Panc1 (cell line): Measurements from ENCODE around the gene TMEM127. TPM values are rescaled to one million over a fixed set of nuclear protein-coding genes. Genes with fewer than 3 reads are reported as not detected.
"Not testable (repeated sequence)": the region's sequence is repeated elsewhere in the genome, so short reads cannot be mapped to it uniquely, and the experiment has no call there.

Source experiments
- ATAC-seq: fragments of 200-7000 bp; cut with Tn5 transposase; 2 replicates; pipeline ENCODE4 v1.9.1; 2020; ENCODE audit warnings: mild to moderate bottlenecking, moderate library complexity
- BruUV-seq: library from RNA; stranded (reverse); fragments of 400-500 nt; replicated peaks from 2 replicates; lab custom pipeline; 2021; lab: Mats Ljungman, UMichigan
- CTCF ChIA-PET: fragments of 300-600 bp; sonication (Branson Sonifier 250); formaldehyde crosslinking; loops from one replicate; lab custom pipeline; 2022; ENCODE audit warnings: antibody characterized with exemption; lab: Charles Lee
- POLR2A ChIA-PET: fragments of 300-600 bp; sonication (Branson Sonifier 250); formaldehyde crosslinking; loops from one replicate; lab custom pipeline; 2022; ENCODE audit warnings: antibody characterized with exemption; lab: Charles Lee
- DNase-seq: peaks from one replicate; pipeline ENCODE4 v3.0.0-alpha.2; 2010; ENCODE audit warnings: low read depth, low spot score
- H3K27ac ChIP-seq: 2 replicates; pipeline ENCODE4 v1.5.1; 2011; ENCODE audit warnings: mild to moderate bottlenecking, low read length, inconsistent platforms
- H3K27me3 ChIP-seq: fragments of 200-500 bp; sonication (Bioruptor generic); 2 replicates; pipeline ENCODE4 v1.6.0; 2014; ENCODE audit warnings: low read length, inconsistent platforms; ENCODE audit not compliant: control insufficient read depth, insufficient read depth
- H3K36me3 ChIP-seq: fragments of 200-500 bp; sonication (Bioruptor generic); 2 replicates; pipeline ENCODE4 v1.5.1; 2014; ENCODE audit warnings: inconsistent platforms, mild to moderate bottlenecking, low read length, moderate library complexity; ENCODE audit not compliant: control insufficient read depth, insufficient read depth
- H3K4me1 ChIP-seq: 2 replicates; pipeline ENCODE4 v1.5.1; 2011; ENCODE audit warnings: inconsistent platforms, mild to moderate bottlenecking, low read length, moderate library complexity; ENCODE audit not compliant: control insufficient read depth, insufficient read depth
- H3K4me3 ChIP-seq, 2 experiments: 2 replicates each; pipeline ENCODE4 v1.5.1; 2011 to 2012; ENCODE audit warnings: low read depth in 2 of 2, low read length in 2 of 2, mild to moderate bottlenecking in 2 of 2, inconsistent platforms in 1 of 2, moderate library complexity in 1 of 2
- H3K9me3 ChIP-seq: fragments of 200-500 bp; sonication (Bioruptor generic); 2 replicates; pipeline ENCODE4 v1.5.1; 2014; ENCODE audit warnings: low read depth, mild to moderate bottlenecking, inconsistent platforms, low read length, moderate library complexity; ENCODE audit not compliant: control insufficient read depth, insufficient read depth
- POLR2AphosphoS5 ChIP-seq: IDR thresholded peaks from 2 replicates; pipeline ENCODE4 v1.6.1; 2012; ENCODE audit warnings: mild to moderate bottlenecking, low read depth, low read length, moderate library complexity
- SIN3A ChIP-seq: IDR thresholded peaks from 2 replicates; pipeline ENCODE4 v1.6.1; 2012; ENCODE audit warnings: low read depth, mild to moderate bottlenecking, low read length, moderate library complexity, borderline replicate concordance; ENCODE audit not compliant: insufficient read depth
- TCF7L2 ChIP-seq: IDR thresholded peaks from 2 replicates; pipeline ENCODE4 v1.6.1; 2011; ENCODE audit warnings: mild to moderate bottlenecking, low read depth, low read length, inconsistent platforms
- in situ Hi-C: cut with HindIII; loops from 2 replicates; pipeline ENCODE4 v1.10.0; 2016; ENCODE audit warnings: low sequenced_read_pairs, low pct_unique_long_range_greater_than_20kb
- intact Hi-C: fragments of 100-400 bp; cut with micrococcal nuclease; formaldehyde crosslinking; loops from one replicate; pipeline ENCODE4 v1.10.0; 2022; ENCODE audit not compliant: unreplicated experiment
- total RNA-seq: library from RNA; stranded (reverse); gene quantifications from one replicate; pipeline ENCODE4 v1.2.1, GENCODE V29; 2021; ENCODE audit not compliant: unreplicated experiment
- TF ChIP-seq, protein P1 (sequence below), 2 experiments: IDR thresholded peaks; 2 replicates each; pipeline ENCODE4 v1.6.1; 2011 to 2012; ENCODE audit warnings: low read depth in 2 of 2, control low read depth in 1 of 2, low read length in 1 of 2, mild to moderate bottlenecking in 1 of 2, moderate library complexity in 1 of 2; ENCODE audit not compliant: insufficient read depth in 1 of 2
- TF ChIP-seq, protein P2 (sequence below): fragments of 450-650 bp; IDR thresholded peaks from 2 replicates; pipeline ENCODE4 v1.5.1; 2017; ENCODE audit warnings: mild to moderate bottlenecking

TMEM127 gene
- total RNA-seq, 1 experiment from 2014 or later, result 63.1 TPM

DNA sequence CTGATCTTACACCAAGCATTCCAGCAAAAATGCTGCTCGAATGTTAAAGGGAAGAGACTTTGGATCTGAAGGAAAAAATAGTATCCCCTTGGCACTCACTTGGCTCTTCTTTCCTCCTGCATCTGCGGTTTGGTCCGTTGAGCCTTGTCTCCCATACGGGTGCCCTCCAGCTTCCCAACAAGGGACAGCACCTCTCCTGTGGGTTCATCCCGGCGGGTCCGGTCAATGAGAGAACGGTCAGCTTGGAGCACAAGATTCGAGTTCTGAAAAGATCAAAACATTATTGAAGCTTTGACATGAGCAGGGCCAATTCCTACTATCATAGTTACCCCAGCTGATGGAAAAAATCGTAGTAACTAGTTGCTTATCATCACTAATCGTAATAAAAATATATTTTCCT, 38.8 kb upstream of the TMEM127 start:
- POLR2A ChIA-PET, result no interaction called here
- TF ChIP-seq, protein P1, sequence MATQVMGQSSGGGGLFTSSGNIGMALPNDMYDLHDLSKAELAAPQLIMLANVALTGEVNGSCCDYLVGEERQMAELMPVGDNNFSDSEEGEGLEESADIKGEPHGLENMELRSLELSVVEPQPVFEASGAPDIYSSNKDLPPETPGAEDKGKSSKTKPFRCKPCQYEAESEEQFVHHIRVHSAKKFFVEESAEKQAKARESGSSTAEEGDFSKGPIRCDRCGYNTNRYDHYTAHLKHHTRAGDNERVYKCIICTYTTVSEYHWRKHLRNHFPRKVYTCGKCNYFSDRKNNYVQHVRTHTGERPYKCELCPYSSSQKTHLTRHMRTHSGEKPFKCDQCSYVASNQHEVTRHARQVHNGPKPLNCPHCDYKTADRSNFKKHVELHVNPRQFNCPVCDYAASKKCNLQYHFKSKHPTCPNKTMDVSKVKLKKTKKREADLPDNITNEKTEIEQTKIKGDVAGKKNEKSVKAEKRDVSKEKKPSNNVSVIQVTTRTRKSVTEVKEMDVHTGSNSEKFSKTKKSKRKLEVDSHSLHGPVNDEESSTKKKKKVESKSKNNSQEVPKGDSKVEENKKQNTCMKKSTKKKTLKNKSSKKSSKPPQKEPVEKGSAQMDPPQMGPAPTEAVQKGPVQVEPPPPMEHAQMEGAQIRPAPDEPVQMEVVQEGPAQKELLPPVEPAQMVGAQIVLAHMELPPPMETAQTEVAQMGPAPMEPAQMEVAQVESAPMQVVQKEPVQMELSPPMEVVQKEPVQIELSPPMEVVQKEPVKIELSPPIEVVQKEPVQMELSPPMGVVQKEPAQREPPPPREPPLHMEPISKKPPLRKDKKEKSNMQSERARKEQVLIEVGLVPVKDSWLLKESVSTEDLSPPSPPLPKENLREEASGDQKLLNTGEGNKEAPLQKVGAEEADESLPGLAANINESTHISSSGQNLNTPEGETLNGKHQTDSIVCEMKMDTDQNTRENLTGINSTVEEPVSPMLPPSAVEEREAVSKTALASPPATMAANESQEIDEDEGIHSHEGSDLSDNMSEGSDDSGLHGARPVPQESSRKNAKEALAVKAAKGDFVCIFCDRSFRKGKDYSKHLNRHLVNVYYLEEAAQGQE (IDR thresholded peaks at IDR 0.05; ENCODE audit: insufficient read depth in 1 of 2, low read depth in 2 of 2, low read length in 1 of 2), result no peak
- TF ChIP-seq TCF7L2, result 0 out of 2 replicates have a peak, but pooled peaks have one; percentile 1
- in situ Hi-C loops, result no loop called here
- intact Hi-C loops, result no loop called here
- DNase-seq, result no peak
- CTCF ChIA-PET, result no interaction called here
- ATAC-seq, result no peak
- H3K9me3 ChIP-seq, result no peaks in the 10 kb centered on the region
- H3K4me3 ChIP-seq, result peak overlapping the region; percentile 94 to 99
- peaks cover 49% of the 10 kb centered on the region for H3K36me3 ChIP-seq
- no TSS peak for BruUV-seq
- H3K4me1 ChIP-seq, result peaks cover 21% of the 10 kb centered on the region
- no peaks in the 10 kb centered on the region for H3K27me3 ChIP-seq
- H3K27ac ChIP-seq, result peak overlapping the region; percentile 98

DNA sequence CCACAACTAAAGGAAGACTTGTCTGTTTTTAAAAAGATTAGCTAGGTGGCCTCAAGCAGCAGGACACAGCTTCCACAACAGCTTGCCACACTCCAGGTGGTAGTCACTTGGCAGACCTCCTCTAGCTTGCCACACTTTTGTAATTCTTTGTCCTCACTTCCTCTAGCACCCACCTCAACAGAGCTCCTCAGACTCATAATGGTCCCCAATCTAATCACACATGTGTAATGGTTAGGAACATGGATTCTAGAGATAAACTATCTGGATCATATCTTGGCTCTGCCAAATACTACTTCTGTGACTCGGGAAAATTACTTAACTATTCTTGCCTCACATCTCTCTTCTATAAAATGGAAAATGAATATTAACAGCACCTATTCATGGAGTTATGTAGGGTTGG, 36.1 kb upstream of the TMEM127 start:
- Histone ChIP-seq H3K4me3 (no peak overlapping the region), H3K27me3 (no peaks in the 10 kb centered on the region), H3K9me3 (no peaks in the 10 kb centered on the region), H3K4me1 (peaks cover 21% of the 10 kb centered on the region), H3K36me3 (peaks cover 72% of the 10 kb centered on the region), H3K27ac (no peak overlapping the region)
- intact Hi-C loops, result no loop called here
- TF ChIP-seq, protein P2, sequence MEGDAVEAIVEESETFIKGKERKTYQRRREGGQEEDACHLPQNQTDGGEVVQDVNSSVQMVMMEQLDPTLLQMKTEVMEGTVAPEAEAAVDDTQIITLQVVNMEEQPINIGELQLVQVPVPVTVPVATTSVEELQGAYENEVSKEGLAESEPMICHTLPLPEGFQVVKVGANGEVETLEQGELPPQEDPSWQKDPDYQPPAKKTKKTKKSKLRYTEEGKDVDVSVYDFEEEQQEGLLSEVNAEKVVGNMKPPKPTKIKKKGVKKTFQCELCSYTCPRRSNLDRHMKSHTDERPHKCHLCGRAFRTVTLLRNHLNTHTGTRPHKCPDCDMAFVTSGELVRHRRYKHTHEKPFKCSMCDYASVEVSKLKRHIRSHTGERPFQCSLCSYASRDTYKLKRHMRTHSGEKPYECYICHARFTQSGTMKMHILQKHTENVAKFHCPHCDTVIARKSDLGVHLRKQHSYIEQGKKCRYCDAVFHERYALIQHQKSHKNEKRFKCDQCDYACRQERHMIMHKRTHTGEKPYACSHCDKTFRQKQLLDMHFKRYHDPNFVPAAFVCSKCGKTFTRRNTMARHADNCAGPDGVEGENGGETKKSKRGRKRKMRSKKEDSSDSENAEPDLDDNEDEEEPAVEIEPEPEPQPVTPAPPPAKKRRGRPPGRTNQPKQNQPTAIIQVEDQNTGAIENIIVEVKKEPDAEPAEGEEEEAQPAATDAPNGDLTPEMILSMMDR, result no peak
- DNase-seq (no peak), ATAC-seq (no peak)
- BruUV-seq, result no TSS peak
- ChIA-PET CTCF (no interaction called here), POLR2A (interaction anchor here (0.5 kb wide), 2 partner anchors 14 to 18 kb away, joined by 3 read pairs; no protein-coding TSS in a partner anchor)
- in situ Hi-C loops, result no loop called here

DNA sequence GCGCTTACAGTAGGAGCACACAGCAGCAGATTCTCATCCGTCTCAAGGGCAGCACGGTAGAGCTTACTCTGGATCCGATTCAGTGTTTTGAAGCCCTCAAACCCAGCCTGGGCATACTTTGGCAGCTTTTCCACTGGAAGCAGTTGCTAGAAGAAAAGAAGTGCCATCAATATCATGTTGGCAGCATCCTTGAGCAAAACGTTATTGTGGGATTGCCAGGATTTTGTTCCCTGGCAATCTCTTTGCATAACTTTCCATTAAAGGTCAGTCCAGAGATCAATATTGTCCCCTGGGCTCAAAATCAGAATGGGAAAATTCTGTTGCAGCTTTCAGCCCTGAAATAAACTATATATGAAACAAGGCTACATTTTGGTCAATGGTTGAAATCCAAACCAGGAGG, 31.1 kb upstream of the TMEM127 start:
- H3K36me3 ChIP-seq, result peaks cover 74% of the 10 kb centered on the region
- BruUV-seq, result no TSS peak
- no peak overlapping the region for H3K4me3 ChIP-seq
- ATAC-seq (no peak), DNase-seq (no peak)
- intact Hi-C loops (no loop called here), in situ Hi-C loops (no loop called here)
- H3K27me3 ChIP-seq, result no peaks in the 10 kb centered on the region
- ChIA-PET POLR2A (no interaction called here), CTCF (no interaction called here)
- H3K27ac ChIP-seq, result no peak overlapping the region
- TF ChIP-seq POLR2AphosphoS5, result no peak
- TF ChIP-seq, protein P1 (IDR thresholded peaks at IDR 0.05; ENCODE audit: insufficient read depth in 1 of 2, low read depth in 2 of 2, low read length in 1 of 2), result no peak
- no peak for TF ChIP-seq SIN3A
- no peak for TF ChIP-seq TCF7L2
- TF ChIP-seq, protein P2, result no peak
- H3K9me3 ChIP-seq, result no peaks in the 10 kb centered on the region
- peaks cover 1% of the 10 kb centered on the region; the same call in 1 of the 2 replicates for H3K4me1 ChIP-seq

DNA sequence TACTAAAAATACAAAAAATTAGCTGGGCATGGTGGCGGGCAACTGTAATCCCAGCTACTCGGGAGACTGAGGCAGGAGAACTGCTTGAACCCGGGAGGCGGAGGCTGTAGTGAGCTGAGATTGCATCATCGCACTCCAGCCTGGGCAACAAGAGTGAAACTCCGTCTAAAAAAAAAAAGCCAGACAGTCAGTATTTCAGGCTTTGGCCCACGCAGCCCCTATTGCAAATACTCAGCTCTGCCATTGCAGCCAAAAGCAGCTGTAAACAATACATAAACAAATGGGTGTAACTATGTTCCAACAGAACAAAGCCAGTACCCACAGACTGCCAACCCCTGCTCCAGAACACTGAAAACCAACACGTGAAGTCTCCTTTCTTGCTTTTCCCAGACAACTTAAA, 28.5 kb upstream of the TMEM127 start:
- POLR2A ChIA-PET, H3K27ac ChIP-seq, H3K4me1 ChIP-seq, H3K9me3 ChIP-seq, in situ Hi-C loops, BruUV-seq, intact Hi-C loops, ATAC-seq, H3K27me3 ChIP-seq, H3K4me3 ChIP-seq, DNase-seq: not testable (repeated sequence)
- CTCF ChIA-PET, result interaction anchor here (0.7 kb wide), 1 partner anchor 11 kb away, joined by 4 read pairs; the partner anchor contains the start of gene SNRNP200
- peaks cover 76% of the 10 kb centered on the region for H3K36me3 ChIP-seq
